GM18508 (cell line): Measurements from ENCODE around the gene GPR85.
"Not testable (repeated sequence)": the region's sequence is repeated elsewhere in the genome, so short reads cannot be mapped to it uniquely, and the experiment has no call there.

Experiments used
- ATAC-seq: cut with Tn5 transposase; IDR thresholded peaks from one replicate; pipeline ENCODE4 v1.9.1; 2021; ENCODE audit warnings: moderate number of reproducible peaks; ENCODE audit not compliant: insufficient read depth, unreplicated experiment

GPR85 gene

DNA sequence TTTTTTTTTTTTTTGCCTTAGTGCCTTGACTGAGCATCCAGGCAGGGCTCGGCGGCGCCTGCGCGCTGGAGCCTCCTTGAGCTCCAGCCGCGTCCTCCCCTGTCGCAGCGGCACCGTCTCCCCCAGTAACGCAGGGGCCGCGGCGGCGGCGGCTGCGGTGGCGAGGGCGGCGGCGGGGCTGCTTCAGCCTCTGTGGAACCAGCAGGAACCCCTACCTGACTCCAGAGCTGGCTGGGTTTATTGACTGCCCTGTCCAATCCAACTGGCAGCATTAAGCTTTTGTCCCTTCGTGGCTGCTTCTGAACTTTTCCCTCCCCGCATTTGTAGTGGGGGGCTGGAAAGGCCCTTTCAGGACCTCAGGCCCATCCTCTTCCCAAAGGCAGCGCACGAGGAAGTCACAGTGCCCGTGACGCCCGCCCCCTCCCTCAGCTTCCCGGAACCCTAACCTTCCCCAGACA, at the start of gene GPR85:
Gene GPR85, minus strand, starts transcription at position 397 of the 458 bp plus-strand sequence. CDS start 2,106 bp downstream, outside the sequence.
- ATAC-seq: peak; percentile 38

DNA sequence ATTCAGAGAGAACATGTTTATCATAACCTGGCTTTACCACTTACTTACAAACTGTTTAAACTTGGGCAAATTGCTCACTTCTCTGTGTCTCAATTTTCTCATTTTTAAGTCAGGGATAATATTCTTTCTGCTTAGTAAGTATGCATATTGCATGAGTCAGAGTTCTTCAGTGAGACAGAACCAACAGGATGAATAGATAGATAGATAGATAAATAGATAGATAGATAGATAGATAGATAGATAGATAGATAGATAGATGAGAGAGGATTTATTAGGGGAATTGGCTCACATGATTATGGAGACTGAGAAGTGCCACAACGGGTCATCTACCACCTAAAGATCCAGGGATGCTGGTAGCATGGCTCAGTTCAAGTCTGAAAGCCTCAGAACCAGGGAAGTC, 47.4 kb upstream of the GPR85 start:
- ATAC-seq: no peak

DNA sequence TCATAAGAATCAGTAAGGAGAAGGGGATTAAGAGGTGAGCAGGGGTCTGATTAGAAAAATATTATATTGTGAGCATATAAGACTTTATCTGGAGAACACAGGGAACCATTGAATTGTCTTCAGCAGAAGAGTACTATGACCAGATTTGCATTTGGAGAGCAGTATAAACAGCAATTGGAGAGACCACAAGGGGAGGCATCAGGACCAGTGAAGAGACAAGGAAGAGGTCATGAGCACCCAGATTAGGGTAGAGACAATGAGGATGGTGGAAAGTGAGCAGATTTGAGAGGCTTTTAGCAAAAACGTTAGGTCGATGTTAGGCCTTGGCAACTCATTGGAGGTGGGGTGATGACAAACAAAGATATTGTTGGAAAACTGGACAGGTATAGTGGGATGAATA, 44.7 kb upstream of the GPR85 start:
- no peak for ATAC-seq

DNA sequence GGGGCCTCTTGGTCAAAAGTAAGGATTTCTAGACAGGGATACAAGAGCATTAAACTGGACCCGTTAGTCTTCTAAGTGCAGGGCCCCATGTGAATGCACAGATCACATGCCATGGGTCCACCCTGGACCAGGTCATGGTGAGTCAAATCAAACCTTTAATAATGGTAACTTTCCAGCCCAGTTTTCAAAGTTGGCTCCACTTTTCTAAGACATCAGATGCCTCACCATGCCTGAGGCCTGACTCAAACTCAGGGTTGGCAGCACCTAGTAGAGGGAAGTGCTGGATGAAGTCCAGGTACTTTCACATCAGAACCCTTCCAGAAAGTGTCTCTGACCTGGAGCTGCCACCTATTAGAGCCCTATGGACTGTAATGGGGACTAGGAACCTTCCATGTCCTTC, 41.4 kb upstream of the GPR85 start:
- no peak for ATAC-seq

GRCh38 chr7:113125728-113126127, 39.1 kb upstream of the GPR85 start:
- ATAC-seq: no peak

DNA sequence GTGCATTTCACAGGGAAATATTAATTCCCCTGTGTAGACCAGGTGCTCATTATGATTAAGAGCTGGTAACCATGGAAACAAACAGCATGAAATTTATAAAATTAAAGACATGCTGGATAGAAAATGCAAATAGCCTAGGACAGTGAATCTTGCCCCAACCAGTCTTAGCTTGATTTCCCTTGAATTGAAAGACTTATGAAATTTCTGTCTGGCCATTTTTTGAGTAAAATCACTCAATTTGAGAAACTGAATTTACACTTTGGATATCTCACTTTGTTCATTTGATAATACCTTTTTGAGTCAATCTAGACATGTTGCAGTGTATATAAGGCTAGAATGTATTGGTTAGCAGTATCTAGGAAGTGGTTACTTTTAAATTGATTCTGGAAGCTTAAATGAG, 36.1 kb upstream of the GPR85 start:
- ATAC-seq: no peak

DNA sequence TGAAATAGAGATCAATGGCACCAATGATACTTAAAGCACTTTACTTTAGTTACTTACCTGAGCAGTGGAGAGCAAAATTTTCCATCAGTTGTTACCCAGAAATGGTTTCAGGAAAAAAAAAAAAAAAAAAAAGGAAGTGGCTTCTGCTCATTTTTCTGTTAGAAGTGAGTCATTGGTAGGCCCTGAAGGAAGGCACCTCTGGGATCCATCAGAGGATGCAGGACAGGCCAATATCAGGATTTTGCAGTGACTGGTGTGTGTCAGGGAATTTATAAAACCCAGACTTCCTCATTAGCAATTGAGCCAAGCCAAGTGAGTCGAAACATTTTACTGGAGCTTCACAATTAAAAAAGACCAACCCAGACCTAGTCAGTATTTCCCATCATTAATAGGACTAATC, 34.0 kb upstream of the GPR85 start:
- ATAC-seq: no peak

- ATAC-seq: no peak
Observed at GRCh38 chr7:113119429-113119828, 32.8 kb upstream of the GPR85 start.

DNA sequence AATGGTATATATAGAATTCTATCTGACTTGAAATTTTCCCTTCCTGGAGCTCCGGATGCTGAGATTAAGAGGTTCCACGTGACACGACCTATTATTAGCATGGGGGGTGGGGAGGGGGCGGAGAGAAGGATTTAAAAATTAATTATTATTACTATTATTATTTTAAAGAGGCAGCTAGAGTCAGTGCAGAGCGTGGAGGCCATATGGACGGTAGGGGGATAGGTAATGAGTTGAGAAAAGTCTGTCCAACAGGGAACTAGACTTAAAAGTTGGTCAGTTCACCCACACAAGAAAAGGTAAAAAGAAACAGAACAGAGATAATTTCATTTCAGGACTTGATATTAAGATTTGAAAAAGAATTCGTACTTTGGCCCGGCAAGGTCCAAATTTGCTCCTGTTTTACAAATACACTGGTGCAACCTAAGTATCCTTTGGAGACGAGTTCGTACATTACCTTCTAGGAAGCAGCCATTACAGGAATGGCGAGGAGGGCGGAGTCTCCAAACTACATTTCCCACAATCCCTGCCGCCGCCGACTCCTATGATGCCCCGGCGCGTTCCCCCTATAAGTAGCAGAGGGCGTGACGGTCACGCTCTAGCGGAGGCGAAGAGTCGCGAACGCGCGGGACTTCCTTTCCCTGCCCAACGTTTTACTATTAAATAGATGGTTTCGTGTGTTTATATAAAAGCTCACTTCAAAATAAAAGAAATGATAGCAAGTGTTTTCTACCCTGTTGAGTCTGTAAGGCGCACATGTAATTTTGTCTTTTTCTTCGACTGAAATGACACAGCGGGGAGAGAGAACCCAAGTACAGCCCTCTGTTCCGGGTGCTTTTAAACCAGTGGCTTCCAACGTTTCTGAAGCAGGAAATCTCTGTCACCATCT, 31.7 kb upstream of the GPR85 start, which contains the start of gene SMIM30:
Gene SMIM30, minus strand, starts transcription at position 481 of the 886 bp plus-strand sequence. CDS start 976 bp downstream, outside the sequence.
- ATAC-seq: peak; percentile 97

GRCh38 chr7:113117374-113117774, 30.7 kb upstream of the GPR85 start:
- ATAC-seq: not testable (repeated sequence)

- no peak for ATAC-seq
Observed at GRCh38 chr7:113113912-113114311, 27.3 kb upstream of the GPR85 start.

DNA sequence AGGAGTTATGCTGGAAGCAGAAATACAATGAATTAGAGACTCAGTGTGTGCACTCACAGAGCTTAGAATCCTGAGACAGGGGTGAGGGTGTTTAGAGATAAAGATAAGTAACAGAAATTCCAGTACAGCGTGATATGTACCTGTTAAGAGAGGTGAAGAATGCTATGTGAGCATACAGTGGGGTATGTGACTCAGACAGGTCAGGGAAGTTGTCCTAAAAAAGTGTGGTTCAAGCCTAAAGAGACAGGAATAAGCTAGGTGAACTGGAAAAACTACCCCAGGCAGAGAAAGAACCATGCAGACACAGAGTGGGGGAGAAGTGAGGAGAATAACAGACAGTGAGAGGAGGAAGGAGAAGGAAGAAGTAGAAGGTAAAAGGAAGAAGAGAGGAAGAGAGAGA, 23.1 kb upstream of the GPR85 start:
- no peak for ATAC-seq

DNA sequence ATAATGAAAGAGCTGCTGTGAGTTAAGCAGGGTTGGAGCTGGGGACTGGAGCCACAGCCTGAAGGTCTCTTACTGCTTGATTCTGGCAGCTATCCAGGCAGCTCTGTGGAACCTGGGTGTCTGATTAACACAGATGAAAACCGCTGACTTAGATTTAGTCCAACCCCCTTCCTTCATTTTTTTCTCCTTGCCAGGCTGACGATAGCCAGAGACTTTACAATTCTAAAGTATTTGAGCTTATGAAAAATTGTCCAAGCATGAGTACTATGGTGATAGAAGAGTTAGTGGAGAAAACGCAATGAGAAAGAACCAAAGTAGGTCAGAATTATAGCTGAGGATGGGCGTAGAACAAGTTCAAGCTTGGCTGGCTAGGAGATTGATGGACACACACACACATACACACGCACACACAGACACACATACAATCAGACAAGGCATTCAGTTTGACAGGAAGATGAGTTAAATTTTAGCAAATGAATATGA, 13.5 kb upstream of the GPR85 start:
- no peak for ATAC-seq

- no peak for ATAC-seq
Observed at GRCh38 chr7:113099284-113099919, 12.8 kb upstream of the GPR85 start.

- peak; percentile 60 for ATAC-seq
Observed at GRCh38 chr7:113094517-113095249, 8.1 kb upstream of the GPR85 start.

DNA sequence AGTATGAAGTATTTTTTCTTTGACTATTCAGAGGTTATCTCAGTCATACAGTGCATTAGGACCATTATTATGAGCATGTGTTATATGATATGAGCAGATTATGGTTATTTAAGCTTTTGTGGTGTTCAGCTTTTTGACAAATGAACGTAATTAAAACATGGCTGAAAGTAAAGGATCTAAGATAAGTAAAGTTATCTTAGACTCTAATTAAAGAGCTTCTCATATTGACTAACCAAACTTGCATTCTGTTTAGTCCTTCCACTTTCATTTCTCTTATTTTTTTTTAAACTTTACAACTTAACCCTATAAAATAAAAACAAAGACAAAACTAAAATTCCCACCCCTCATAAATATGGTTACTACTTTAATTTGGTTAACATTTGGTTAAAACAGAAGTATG, 6.9 kb upstream of the GPR85 start:
- no peak for ATAC-seq

DNA sequence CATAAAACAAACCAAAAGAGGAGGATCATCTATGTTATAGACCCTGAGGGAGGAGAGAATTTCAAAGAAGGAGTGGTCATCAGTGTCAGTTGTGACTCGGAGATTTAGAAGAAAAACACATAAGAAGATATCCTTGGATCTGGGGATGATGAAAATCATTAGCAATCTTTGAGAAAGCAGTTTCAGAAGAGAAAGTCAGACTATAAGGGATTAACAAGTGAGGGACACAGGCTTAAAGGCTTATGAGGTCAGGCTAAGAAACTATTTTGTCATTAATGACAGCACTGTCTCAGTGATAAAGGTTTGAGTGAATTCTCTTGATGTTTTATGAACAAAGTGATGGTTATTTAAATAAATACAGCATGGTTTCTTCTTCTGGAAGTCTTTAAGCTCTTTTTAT, 6.1 kb upstream of the GPR85 start:
- no peak for ATAC-seq

DNA sequence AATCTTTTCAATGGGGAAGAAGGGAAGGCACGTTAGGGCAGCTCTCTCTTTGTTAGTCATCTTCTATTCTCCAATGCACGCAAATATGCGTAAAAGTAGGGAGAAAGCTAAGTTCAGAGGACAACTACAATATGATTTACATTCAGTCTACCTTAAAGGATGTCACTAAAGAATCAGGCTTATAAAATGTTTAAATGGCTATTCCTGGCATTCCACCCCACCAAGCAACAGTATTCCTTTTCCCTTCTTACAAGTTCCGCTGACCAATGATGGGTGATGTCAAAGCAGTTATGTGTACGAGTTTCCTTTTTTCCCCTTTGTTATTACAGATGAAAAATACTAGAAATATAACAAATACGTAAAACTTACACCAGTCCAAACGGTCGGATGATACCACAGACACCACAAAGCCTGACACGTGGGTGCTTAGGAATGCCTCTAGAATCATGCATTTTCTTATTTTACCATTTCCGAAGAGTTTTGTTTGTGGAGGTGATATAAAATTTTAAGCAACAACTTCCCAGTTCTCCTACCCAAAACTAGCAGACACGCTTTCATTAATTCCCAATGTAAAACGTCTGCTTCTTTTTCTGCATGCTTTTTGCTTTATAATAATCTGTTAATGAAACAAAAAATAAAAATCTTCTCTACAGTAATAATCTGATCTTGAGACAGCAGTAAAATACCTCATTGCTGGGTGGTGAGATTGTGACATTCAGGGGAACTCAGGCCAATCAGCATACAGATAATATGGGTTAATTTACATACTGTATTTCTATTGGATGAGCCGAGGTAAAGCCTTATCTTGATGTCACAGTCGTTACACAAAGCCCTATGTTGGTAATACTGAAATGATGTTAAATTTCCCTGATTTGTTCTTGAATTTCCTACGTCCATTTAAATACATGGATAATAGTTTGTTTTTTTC, 708 bp upstream of the GPR85 start:
- ATAC-seq: peak; percentile 59

GRCh38 chr7:113085781-113086390, 741 bp downstream of the GPR85 start:
- ATAC-seq: peak; percentile 21
